ENCODE data around the gene CFAP44.

GRCh38 chr3:113455446-113455845 lies 14.2 kb upstream of the CFAP44 start:
- TF ChIP-seq POLR2A (IDR thresholded peaks at IDR 0.05; ENCODE audit: low read length) (no peak), GATA1 (IDR thresholded peaks at IDR 0.05; ENCODE audit: low read depth, low read length) (no peak)
